Uterine smooth muscle cell (primary cell): ENCODE measurements around the gene NXF2B. TPM values are rescaled to one million over a fixed set of nuclear protein-coding genes. Genes with fewer than 3 reads are reported as not detected.

Experiments used
- total RNA-seq: library from RNA; depleted of rRNA; stranded (reverse); fragments of >200 nt; gene quantifications from 2 replicates; pipeline ENCODE4 v1.2.3, GENCODE V29; 2014

Gene NXF2B
- total RNA-seq = not detected in 2 replicates

DNA sequence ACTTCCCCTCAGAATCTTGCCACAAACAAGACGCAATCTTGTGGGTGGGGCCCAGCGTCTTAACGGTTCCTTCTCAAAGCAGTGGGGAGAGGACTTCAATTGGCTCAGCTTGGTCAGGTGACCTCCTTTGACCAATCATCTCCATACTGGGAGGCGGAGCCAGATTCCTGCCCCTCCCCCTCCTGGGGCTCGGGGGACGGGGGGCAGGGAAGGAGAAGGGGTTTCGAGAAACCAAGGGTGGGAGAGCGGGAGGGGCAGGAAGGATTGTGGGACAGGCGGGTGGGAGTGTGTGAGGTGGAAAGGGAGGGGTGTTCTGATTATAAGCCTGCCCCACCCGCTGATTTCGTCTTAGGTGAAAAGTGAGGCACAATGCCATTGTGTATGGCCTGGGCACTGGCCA, at the start of gene NXF2B:
Gene NXF2B (minus strand): TSS at position 101 of the 400 bp plus-strand sequence. CDS start 59,972 bp downstream, outside the sequence.

DNA sequence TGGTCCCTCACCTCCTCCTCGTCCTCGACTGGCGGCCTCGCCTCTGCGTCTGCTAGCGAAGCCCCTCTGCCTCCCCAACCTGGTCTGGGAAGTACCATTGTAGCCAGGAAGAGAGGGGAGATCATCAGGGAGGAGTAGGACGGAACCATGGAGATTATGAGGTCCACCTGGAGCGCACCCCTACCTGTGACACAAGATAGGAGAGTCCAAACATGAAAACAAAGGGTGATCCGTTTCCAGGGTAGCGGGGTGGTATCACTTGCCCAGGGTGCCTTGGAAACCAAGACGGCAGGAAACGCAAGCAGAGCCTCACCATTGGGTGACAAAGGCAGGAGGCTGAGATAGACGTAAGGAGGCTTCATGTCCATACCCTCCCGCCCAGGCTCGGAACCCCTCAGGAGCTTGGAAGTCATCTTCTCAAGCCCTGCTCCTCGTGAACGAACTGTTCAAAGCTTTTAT, 32.0 kb upstream of the NXF2B start, which contains the start of gene TCP11X2:
Gene TCP11X2 (minus strand): TSS at position 51 of the 459 bp plus-strand sequence.

Other genes starting within 250 kb of the NXF2B start
- gene TCP11X1, start 224.7 kb downstream of the NXF2B start, total RNA-seq = not detected in 2 replicates
- not detected in 2 replicates for gene NXF2, start 192.8 kb downstream of the NXF2B start, total RNA-seq
- not detected in 2 replicates for gene TCP11X2, start 31.8 kb upstream of the NXF2B start, total RNA-seq
- 3.2 and 8.7 TPM in 2 replicates for gene TMSB15A, start 76.7 kb upstream of the NXF2B start, total RNA-seq
- 17.0 and 18.6 TPM in 2 replicates for gene ARMCX5, start 159.5 kb upstream of the NXF2B start, total RNA-seq
- 4.1 and 8.6 TPM in 2 replicates for gene GPRASP1, start 211.5 kb upstream of the NXF2B start, total RNA-seq